GM21717 (cell line): ENCODE results near the gene LPP.

ENCODE experiments used
- ATAC-seq: cut with Tn5 transposase; IDR thresholded peaks from one replicate; pipeline ENCODE4 v1.9.1; 2021; ENCODE audit warnings: mild to moderate bottlenecking, moderate library complexity; ENCODE audit not compliant: unreplicated experiment

LPP gene

DNA sequence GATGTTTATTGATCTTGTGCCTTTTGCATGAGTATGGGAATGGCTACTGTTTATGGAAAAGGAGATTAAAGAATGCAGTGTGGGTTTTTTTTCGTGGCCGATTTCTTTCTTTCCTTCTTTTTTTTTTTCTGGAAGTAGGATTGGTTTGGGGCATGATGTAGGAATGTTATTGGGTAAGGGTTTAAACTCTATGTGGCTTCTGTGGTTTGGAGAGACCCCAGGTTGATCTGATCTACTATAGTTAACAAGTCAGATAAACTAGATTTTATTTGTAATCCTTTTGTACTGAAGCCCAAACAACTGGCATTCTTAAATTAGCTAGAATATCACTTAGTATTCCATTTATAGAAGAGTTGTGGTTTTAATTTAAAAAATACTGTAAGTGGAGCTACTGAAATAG lies 304.8 kb downstream of the LPP start:
- ATAC-seq = no peak

- no peak for ATAC-seq
Observed at GRCh38 chr3:188465311-188465710, 311.4 kb downstream of the LPP start.

- ATAC-seq = no peak
Observed at GRCh38 chr3:188468196-188468595, 314.2 kb downstream of the LPP start.

DNA sequence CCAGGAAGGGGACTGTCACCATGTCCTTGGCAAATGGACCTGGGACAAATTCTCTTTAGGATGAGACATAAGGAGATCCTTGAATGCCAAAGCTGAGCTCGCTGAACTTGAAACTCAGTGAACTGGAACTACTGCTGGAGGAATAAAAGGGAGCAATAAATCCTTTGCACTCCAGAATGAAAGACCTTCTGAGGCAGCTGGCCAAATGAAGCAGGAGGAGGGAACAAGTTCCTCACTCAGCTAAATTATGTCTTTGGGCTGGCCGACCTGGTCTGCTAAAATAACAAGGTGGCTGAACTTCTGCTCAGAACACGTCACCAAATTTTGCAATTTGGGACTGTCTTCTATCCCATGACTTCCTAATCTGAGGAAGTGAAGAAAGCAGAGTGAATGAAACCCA lies 314.7 kb downstream of the LPP start:
- no peak for ATAC-seq

- ATAC-seq = no peak
Observed at GRCh38 chr3:188469228-188469885, 315.4 kb downstream of the LPP start.

DNA sequence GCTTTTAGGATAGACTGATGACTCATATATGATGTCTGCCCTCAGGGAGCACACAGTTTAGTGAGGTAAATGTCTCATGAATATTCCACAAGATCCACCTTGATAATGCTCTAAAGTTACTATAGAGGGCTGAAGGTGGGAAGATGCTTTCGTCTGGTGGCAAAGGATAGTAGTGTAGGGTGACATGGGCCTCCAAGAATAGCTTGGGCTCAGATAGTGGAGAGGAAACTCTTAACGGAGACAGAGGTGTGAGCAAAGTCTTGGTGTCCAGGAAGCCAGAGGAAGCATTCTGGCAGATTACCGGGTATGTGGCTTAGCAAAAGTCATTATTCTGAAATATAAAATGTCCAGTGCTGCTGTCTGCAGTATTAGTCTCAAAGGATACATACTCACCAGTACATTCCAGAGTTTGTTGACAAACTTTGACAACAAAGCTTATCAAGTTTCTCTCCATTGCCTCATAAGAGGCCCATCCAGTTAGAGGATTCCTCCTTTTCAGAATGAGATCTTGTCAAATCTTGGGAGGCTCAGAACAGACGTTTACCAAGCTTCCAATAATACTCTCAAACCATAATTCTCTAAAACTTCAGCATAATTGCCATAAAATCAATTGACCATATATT lies 316.7 kb downstream of the LPP start:
- ATAC-seq = no peak

- no peak for ATAC-seq
Observed at GRCh38 chr3:188471723-188472122, 317.8 kb downstream of the LPP start.

DNA sequence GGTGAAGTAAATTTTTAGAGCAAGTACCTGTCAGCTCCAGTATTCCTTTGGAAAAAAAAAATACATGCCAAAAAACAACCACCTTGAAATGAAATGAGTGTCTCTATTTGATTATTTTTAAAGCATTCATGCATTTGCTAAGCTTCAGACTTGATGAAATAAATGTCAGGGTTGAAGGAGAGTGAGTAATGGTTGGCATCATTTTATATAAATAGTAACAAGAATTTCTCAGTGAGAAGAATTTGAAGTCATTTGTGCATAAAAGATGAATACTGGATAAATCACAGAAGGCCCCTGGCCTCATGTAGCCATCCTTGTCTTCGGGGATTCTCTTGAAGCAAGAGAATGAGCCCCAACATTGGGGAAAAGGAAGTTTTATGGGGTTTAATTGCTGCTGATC lies 318.4 kb downstream of the LPP start:
- no peak for ATAC-seq

DNA sequence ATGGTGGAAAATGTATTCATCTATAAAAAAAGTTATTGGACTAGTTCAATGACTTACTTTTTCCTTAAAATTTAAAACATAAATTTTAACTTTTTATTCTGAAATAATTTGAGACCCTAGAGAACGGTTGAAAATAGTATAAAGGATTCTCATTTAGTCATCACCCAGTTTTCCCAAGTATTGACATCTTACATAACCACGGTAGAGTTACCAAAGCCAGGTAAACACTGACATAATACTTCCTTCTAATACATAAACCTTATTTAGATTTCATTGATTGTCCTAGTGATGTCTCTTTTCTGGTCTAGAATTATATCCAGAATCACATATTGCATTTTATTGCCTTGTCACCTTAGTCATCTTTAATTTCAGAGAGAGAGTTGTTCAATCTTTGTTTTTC lies 319.1 kb downstream of the LPP start:
- no peak for ATAC-seq

DNA sequence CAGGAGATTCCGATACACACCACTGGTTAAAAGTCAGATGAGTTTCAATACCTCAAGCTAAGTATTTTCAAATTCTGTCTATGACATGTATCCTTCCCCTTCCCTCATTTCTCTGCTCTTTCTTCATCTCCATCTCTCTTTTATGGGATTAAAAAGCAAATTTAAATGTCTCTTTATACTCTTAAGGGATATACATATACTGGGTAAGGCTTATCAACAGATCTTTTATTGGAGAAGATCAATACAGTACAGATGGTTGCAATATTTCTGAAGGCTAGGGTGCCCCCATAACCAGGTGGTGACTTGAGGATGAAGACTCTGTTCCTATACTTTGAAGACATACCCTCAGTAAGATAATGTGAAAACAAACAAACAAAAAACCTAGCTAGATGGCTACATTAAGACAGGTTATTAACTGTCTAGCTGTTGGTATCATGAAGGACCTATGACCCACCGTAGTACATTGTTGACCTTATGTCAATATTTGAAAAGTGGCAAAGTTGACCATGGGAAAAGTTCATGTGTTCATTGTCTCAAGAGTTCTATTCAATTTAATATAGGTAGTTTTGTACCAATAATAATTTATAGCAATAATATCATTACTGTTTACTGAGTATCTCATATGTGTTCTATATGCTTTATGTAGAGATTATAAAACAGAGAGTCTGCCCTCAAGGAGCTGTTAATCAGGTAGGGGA lies 319.8 kb downstream of the LPP start:
- no peak for ATAC-seq

- ATAC-seq = no peak
Observed at GRCh38 chr3:188476935-188477334, 323.0 kb downstream of the LPP start.

DNA sequence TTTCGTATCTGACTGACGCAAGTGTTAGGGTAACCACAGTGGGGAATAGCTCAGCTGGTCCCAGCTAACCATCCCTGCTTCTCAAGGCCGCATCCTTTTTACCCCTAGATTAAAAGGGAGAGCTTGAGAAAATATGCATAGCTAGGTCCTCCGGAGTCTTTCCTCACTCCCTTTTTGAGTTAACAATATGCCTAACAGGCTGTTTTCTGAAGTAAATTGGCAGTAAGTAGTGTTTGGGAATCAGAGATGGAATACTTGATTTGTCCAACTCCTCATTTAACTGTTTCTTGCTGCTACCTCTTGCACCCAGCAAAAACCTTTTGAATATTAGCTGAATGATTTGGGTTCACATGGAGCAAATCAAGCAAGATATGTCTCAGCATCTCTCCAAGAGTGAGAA lies 326.1 kb downstream of the LPP start:
- no peak for ATAC-seq

DNA sequence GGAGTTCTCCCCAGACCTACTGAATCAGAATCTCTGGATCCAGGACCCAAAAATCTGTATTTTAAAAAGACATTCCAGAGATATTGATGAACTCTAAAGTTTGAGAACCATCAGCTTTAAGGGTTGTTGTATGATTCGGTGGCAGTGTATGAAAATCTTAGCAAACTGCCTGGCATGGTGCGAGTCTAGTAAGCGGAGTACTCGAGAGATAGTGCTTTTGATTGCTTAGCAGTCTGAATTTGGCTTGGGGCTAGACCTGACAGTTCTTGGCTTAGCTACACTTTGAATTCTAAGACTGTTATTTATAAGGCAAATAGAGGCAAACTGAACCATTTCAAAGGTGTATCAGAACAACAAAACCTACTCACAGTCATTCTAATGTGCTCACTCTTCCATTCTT lies 329.0 kb downstream of the LPP start:
- ATAC-seq = no peak

DNA sequence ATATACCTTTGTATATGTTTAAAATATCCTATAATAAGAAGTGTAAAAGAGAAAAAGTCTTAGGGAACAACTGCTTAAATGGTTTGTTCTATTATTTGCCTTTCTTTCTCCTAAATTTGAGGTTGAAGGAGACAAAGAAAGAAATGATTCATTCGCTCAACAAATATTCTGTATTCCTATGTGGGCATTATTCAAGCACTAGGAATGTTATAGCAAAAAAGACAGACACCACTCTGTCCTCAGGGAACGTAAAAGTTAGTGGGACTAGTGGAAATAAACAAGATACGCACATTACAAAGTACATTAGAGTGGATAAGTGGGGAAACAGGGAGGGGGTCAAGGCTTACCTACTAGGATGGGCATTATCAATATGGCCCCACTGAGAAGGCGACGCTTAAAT lies 332.2 kb downstream of the LPP start:
- ATAC-seq = no peak

- no peak for ATAC-seq
Observed at GRCh38 chr3:188486952-188487351, 333.0 kb downstream of the LPP start.

DNA sequence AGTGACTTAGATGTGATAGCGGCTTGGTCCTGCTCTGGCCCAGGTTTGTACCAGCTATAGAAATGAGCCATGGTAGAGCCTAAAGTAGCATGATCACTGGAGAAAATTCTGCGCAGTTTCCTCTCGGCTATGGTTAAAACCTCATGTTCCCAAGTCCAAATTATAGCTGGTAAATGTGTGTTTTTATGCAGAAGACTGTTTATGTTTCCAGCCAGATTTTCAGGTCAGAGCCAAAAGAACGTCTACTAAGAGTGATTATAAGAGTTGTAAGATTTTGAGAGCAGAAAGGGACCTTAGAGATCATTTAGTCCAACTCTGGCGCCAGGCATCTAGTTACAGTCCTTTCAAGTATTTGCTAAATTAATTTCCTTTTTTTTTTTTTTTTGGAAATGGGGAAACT lies 333.7 kb downstream of the LPP start:
- ATAC-seq = no peak

DNA sequence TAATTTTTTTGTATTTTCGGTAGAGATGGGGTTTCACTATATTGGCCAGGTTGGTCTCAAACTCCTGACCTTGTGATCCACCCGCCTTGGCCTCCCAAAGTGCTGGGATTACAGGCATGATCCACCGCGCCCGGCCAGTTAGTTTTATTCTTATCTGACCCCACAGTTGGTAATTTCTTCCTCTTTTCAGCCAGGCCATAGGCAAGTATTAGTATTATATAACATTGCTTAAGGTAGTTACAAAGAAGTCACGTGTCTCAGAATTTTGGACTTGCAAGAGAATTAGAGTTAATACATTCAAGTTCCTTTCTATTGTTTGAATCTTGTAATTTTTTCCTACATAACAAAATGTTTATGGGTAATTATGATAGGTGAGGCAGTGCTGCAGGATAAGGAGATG lies 334.8 kb downstream of the LPP start:
- no peak for ATAC-seq

DNA sequence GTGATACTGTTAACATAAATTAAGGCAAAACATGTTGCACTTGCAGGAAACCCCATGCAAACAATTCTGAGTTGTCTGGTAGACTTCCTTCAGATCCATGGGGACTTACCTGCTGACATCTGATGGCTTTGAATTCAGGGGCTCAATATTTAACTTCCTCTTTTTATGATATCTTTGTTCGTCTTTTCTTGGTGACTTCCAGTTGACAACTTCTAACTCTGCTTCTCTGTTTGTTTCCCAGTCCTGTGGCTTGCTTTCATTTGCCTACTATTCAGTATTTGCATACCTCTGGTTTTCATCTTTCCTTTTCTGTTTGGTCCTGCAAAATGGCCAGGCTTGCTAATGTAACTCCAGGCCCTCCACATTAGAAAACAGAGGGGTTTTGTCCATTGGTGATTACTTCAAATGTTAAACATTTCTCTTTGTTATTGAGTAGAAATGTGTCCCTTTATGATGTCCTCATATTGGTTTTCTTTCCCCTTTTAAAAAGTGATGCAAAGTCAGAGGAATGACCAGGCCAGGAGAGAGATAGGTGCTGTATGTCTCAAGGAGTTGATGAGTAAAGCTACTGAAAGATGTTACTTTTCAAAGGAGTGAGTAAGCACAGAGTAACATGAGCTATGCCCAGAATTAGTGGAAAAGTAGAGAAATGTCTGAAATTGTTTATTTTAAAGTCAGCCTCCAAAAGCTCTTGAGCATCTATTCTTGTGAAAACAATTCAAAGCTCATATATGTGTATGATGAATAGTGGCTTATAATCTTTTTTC lies 335.9 kb downstream of the LPP start:
- ATAC-seq = no peak

- ATAC-seq = no peak
Observed at GRCh38 chr3:188490416-188490815, 336.5 kb downstream of the LPP start.

DNA sequence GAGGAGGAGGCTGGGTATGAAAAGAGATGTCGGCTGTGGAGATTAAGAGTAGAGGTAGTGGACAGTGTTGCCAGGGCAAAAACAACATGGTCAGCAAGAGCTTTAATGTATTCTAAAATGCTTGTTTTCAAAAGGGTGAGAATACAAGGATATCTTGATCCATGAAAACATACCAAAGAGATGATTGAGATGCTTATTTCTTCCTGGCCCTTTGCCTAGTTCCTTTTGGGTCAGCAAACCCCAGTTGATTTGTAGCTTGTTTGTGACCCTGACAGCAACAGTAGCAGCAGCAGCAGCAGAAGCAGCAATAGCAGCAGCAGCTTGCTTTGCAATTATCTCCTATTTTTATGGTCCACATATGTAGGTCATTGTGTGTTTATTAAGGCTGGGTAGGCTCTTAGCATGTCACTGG lies 337.3 kb downstream of the LPP start:
- no peak for ATAC-seq

GRCh38 chr3:188496390-188496789 lies 342.4 kb downstream of the LPP start:
- ATAC-seq = no peak

DNA sequence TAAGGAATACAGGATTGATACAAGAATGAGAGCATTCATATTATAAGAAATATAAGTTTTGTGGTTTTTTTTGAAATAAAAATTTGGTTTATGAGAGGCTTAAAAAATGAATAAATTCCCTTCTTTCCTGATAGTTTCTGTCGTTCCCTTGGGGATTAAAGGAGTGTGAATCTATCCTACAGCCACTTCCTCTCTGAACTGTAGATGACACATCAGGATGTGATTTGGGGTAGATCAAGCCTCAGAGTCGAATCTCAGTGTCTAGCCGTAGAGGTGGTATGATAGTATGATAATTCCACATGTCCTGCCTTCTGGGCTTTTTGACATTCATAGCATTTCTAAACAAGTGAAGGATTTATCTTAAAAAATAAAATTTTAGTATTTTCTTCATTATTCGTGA lies 343.1 kb downstream of the LPP start:
- ATAC-seq = no peak
